PC-9 (cell line): ENCODE data around the gene FCN1.

Experiments
- EZH2 ChIP-seq: fragments of 200-600 bp; sonication (generic); IDR thresholded peaks from 2 replicates; pipeline ENCODE4 v1.8.0; 2017; ENCODE audit warnings: antibody characterized with exemption, low read depth
- TF ChIP-seq, protein P1 (sequence below): fragments of 200-600 bp; sonication (generic); conservative IDR thresholded peaks from 2 replicates; pipeline ENCODE4 v1.6.1; 2017; ENCODE audit warnings: mixed run types, antibody characterized with exemption, mild to moderate bottlenecking, moderate library complexity

DNA sequence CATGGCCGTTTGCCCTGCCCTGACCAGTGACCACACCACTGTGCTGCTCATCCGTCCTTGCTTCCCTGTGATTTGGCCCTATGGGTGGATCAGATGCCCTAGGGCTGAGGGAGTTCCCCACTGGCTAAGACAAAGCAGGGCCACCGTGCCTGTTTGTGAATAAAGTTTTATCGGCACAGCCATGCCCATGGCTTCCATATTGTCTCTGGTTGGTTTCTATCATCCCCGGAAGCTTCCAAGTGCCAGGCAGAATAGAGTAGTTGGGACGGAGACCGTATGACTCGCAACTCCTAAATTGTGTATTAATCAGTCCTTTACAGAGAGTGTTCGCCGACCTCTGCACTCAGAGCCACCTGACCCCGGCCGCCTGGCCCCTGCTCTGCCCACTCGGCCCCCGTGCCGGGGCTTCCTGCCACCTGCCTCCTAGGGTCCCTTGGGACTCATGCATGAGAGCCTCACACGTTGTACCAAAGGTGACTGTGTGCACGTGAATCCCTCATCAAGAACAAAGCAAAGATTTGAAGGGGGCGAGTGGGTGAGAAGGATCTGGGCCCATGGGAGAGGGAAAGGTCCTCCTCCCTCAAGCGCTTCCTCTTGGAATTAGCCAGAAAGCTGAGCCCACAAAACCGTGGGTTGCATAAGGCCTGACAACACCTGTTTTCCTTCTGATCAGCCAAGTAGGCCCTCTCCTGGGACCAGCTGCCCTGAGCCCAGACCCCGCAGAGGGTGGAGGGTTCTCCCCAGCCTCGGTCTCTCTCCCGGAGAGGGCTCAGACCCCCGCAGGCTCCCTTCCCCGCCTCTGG, 48.8 kb downstream of the FCN1 start:
- TF ChIP-seq, protein P1, sequence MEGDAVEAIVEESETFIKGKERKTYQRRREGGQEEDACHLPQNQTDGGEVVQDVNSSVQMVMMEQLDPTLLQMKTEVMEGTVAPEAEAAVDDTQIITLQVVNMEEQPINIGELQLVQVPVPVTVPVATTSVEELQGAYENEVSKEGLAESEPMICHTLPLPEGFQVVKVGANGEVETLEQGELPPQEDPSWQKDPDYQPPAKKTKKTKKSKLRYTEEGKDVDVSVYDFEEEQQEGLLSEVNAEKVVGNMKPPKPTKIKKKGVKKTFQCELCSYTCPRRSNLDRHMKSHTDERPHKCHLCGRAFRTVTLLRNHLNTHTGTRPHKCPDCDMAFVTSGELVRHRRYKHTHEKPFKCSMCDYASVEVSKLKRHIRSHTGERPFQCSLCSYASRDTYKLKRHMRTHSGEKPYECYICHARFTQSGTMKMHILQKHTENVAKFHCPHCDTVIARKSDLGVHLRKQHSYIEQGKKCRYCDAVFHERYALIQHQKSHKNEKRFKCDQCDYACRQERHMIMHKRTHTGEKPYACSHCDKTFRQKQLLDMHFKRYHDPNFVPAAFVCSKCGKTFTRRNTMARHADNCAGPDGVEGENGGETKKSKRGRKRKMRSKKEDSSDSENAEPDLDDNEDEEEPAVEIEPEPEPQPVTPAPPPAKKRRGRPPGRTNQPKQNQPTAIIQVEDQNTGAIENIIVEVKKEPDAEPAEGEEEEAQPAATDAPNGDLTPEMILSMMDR, result no peak
- TF ChIP-seq EZH2, result no peak
